Natural killer cell treated with Interleukin-12 subunit alpha and Interleukin-12 subunit beta and Interleukin-15 and Interleukin-18, amount 100 ng/mL, for 72 hours (primary cell): ENCODE results near the gene JAG1. TPM values are rescaled to one million over a fixed set of nuclear protein-coding genes. Genes with fewer than 3 reads are reported as not detected.

Experiments
- total RNA-seq, 2 donors: library from RNA; stranded (reverse); gene quantifications; one replicate each; pipeline ENCODE4 v1.2.3, GENCODE V29; 2022

Gene JAG1
- total RNA-seq, 2 donors from 2014 or later = 0.28 to 0.64 TPM

Other genes with a start within 250 kb of the JAG1 start
- gene MKKS, start 239.8 kb downstream of the JAG1 start, total RNA-seq = 1 to 10 TPM; 5.6 to 5.7 TPM
- gene SLX4IP, start 238.7 kb downstream of the JAG1 start, total RNA-seq = 1 to 10 TPM; 3.2 to 4.9 TPM